Endodermal cell (in vitro differentiated cells): ENCODE measurements around the gene DYRK1A. TPM values are rescaled to one million over a fixed set of nuclear protein-coding genes. Genes with fewer than 3 reads are reported as not detected.

ENCODE experiments used
- DNase-seq: peaks from one replicate; pipeline ENCODE4 v3.0.0-alpha.2; 2017
- H3K27ac ChIP-seq: 2 replicates; pipeline ENCODE4 v1.5.1; 2013; ENCODE audit warnings: mild to moderate bottlenecking, low read depth, low read length, moderate library complexity
- H3K27me3 ChIP-seq: 2 replicates; pipeline ENCODE4 v1.6.1; 2013; ENCODE audit warnings: mild to moderate bottlenecking, low read length, moderate library complexity; ENCODE audit not compliant: insufficient read depth, control insufficient read depth, poor library complexity, severe bottlenecking
- H3K36me3 ChIP-seq: 2 replicates; pipeline ENCODE4 v1.7.0; 2013; ENCODE audit warnings: mild to moderate bottlenecking, low read length, moderate library complexity; ENCODE audit not compliant: control insufficient read depth, insufficient read depth
- H3K4me1 ChIP-seq: one replicate; pipeline ENCODE4 v1.7.0; 2013; ENCODE audit warnings: low read length; ENCODE audit not compliant: control insufficient read depth, insufficient read depth
- H3K4me3 ChIP-seq: 2 replicates; pipeline ENCODE4 v1.5.1; 2013; ENCODE audit warnings: mild to moderate bottlenecking, low read length, moderate library complexity
- H3K9ac ChIP-seq: 2 replicates; pipeline ENCODE4 v1.6.1; 2013; ENCODE audit warnings: mild to moderate bottlenecking, low read length, moderate library complexity; ENCODE audit not compliant: poor library complexity, severe bottlenecking; ENCODE audit errors: extremely low read depth
- H3K9me3 ChIP-seq: 2 replicates; pipeline ENCODE4 v1.6.1; 2013; ENCODE audit warnings: mild to moderate bottlenecking, low read length, moderate library complexity; ENCODE audit not compliant: control insufficient read depth
- H3K27ac Mint-ChIP-seq: 2 replicates; pipeline ENCODE4 v1.8.0; 2020; ENCODE audit warnings: mixed read lengths
- H3K27me3 Mint-ChIP-seq: 2 replicates; pipeline ENCODE4 v1.8.0; 2021; ENCODE audit warnings: mild to moderate bottlenecking, mixed read lengths; ENCODE audit not compliant: insufficient read depth
- H3K36me3 Mint-ChIP-seq: 2 replicates; pipeline ENCODE4 v1.8.0; 2020; ENCODE audit warnings: low read depth, mixed read lengths
- H3K4me1 Mint-ChIP-seq: 2 replicates; pipeline ENCODE4 v1.8.0; 2020; ENCODE audit warnings: mixed read lengths
- H3K4me3 Mint-ChIP-seq: 2 replicates; pipeline ENCODE4 v1.8.0; 2020; ENCODE audit warnings: mild to moderate bottlenecking, moderate library complexity, mixed read lengths
- H3K9me3 Mint-ChIP-seq: 2 replicates; pipeline ENCODE4 v1.8.0; 2020; ENCODE audit warnings: mild to moderate bottlenecking, mixed read lengths
- CTCF ChIP-seq: fragments of 200-600 bp; sonication (generic); conservative IDR thresholded peaks from 2 replicates; pipeline ENCODE4 v1.5.0; 2021; ENCODE audit warnings: antibody characterized with exemption, mild to moderate bottlenecking
- WGBS, 2 experiments: methylation state at CpG; one replicate each; pipeline versions ENCODE4 v1.1.5 to v1.1.7; 2013; ENCODE audit warnings: missing lambda C conversion rate in 2 of 2, mixed read lengths in 1 of 2; ENCODE audit not compliant: insufficient coverage in 1 of 2, insufficient read length in 1 of 2; 5-methylcytosine and 5-hydroxymethylcytosine counted together
- total RNA-seq, 2 donors: library from RNA; stranded (reverse); fragmentation: NEBNext Ultra II Directional in 1 of 2; extraction: Animal tissue kit (Norgen Biotek cat#: 25700) in 1 of 2; gene quantifications; 2 replicates in 1 of 2; 3 replicates in 1 of 2; pipeline ENCODE4 v1.2.1, GENCODE V29; 2021

The DYRK1A gene
- total RNA-seq, 2 donors from 2014 or later = 73.9 to 75.2 TPM

DNA sequence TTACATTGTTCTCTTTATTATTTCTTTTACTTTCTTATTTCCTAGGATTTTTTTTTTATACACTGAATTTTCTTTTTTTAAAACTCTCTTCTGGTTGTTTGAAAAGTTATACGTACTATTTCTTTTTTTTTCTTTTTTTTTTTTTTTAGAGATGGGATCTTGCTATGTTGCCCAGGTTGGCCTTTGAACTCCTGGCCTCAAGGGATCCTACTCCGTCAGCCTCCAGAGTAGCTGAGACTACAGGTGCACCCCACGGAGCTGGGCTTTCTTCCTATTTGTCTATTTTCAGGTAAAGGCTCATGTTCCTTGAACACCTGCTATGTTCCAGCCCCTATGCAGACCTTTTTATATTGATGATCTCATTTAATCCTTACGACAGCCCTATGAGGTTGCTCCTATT lies 29.4 kb upstream of the DYRK1A start:
- H3K4me3 ChIP-seq = no peak overlapping the region
- WGBS, 2 experiments = 91 to 100% methylated on average over 2 to 3 of the region's 4 CpGs
- Mint-ChIP-seq H3K4me1 (no peaks in the 10 kb centered on the region), H3K4me3 (no peak overlapping the region), H3K27ac (no peak overlapping the region), H3K36me3 (no peaks in the 10 kb centered on the region), H3K9me3 (no peaks in the 10 kb centered on the region), H3K27me3 (no peaks in the 10 kb centered on the region)
- H3K4me1 ChIP-seq = no peaks in the 10 kb centered on the region
- H3K27me3 ChIP-seq = no peaks in the 10 kb centered on the region
- no peak for DNase-seq
- no peaks in the 10 kb centered on the region for H3K36me3 ChIP-seq
- peaks cover 4% of the 10 kb centered on the region for H3K9me3 ChIP-seq
- no peak for TF ChIP-seq CTCF
- H3K27ac ChIP-seq = no peak overlapping the region
- no peak overlapping the region for H3K9ac ChIP-seq

DNA sequence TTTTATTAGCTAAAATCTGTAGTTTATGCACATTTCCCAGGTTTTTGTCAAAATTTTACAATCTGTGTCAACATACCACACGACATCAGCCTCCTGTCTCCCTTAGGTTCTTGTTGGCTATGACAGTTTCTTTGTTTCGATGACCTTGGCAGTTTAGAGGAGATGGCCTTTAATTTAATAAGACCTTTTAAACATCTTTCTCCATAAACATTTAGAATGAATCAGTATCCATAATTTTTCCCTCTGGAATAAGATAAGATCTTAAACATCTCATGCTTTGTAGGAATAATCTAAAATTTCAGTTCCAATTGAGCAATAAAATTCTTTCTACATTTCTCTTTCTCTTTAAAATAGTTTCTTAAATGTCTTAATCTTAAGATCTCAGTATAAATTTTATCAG lies 28.7 kb upstream of the DYRK1A start:
- no peak for DNase-seq
- Histone ChIP-seq H3K4me1 (no peaks in the 10 kb centered on the region), H3K4me3 (no peak overlapping the region), H3K9me3 (peaks cover 4% of the 10 kb centered on the region), H3K27me3 (no peaks in the 10 kb centered on the region), H3K27ac (no peak overlapping the region), H3K36me3 (no peaks in the 10 kb centered on the region), H3K9ac (no peak overlapping the region)
- Mint-ChIP-seq H3K36me3 (no peaks in the 10 kb centered on the region), H3K4me1 (no peaks in the 10 kb centered on the region), H3K27ac (no peak overlapping the region), H3K4me3 (no peak overlapping the region), H3K9me3 (no peaks in the 10 kb centered on the region), H3K27me3 (no peaks in the 10 kb centered on the region)
- 94 to 100% methylated on average over 1 to 2 of the region's 2 CpGs for WGBS, 2 experiments
- TF ChIP-seq CTCF = no peak

DNA sequence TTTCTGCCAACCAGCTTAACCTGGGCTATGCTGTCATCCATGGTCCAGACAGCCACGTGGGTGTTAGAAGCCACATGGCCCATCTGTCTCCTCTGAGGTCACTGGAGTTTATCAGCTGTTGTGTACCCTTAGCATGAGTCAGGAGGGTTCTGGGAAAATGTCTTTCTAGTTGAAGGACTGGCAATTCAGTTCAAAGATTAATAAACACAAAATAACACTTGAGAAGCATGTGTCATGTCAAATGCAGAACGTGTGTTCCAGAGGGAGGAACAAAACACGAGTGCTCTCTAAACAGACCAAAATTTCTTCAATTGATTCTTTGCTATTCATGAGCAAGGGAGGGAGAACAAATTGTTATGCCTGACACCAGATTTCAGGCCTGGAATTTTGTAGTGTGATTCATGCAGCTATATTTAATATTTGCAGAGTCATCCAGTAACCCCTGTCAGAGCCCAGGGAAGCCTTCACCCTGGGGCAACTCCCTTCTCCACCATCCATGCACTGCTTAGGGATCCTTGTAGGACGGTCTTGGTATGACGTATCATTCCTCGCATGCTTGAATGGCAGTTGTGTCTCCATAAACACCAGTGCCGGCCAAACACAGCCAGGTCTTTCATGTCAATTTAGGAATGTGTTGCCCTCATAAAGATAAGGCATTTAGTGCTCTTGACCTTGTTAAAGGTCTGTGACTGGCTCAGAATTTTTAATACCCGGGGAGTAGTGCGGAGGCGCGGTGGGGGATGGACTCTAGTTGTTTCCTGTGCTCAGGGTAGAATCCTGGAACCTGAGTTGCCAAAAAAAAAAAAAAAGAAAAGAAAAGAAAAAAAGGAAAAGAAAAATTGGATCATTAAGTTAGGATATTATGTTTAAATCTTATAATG lies 27.7 kb upstream of the DYRK1A start:
- no peaks in the 10 kb centered on the region for H3K4me1 Mint-ChIP-seq
- no peak for DNase-seq
- Histone ChIP-seq H3K27me3 (no peaks in the 10 kb centered on the region), H3K4me3 (no peak overlapping the region), H3K27ac (no peak overlapping the region), H3K9ac (no peak overlapping the region), H3K9me3 (peaks cover 4% of the 10 kb centered on the region), H3K36me3 (no peaks in the 10 kb centered on the region), H3K4me1 (no peaks in the 10 kb centered on the region)
- no peak overlapping the region for H3K4me3 Mint-ChIP-seq
- WGBS, 2 experiments = 85 to 91% methylated on average over 11 of the region's 11 CpGs
- H3K27me3 Mint-ChIP-seq = no peaks in the 10 kb centered on the region
- no peak overlapping the region for H3K27ac Mint-ChIP-seq
- H3K36me3 Mint-ChIP-seq = no peaks in the 10 kb centered on the region
- no peaks in the 10 kb centered on the region for H3K9me3 Mint-ChIP-seq
- TF ChIP-seq CTCF = no peak
